GM12874 (cell line): Measurements from ENCODE around the gene HOATZ.

Source experiments
- CTCF ChIP-seq: IDR thresholded peaks from 2 replicates; pipeline ENCODE4 v1.5.1; 2011; ENCODE audit warnings: low read depth, mild to moderate bottlenecking, control low read depth, low read length, moderate library complexity; ENCODE audit not compliant: insufficient read depth

The HOATZ gene

GRCh38 chr11:111539426-111540113 lies 25.0 kb downstream of the HOATZ start:
- no peak for TF ChIP-seq CTCF

- no peak for TF ChIP-seq CTCF
These were observed 25.7 kb downstream of the HOATZ start, which contains the start of gene LAYN for GRCh38 chr11:111540114-111540936. Gene LAYN (plus strand): TSS chr11:111540720. CDS start chr11:111540844, 124 bp downstream.

- TF ChIP-seq CTCF = no peak
These were observed 26.3 kb downstream of the HOATZ start for GRCh38 chr11:111540937-111541253.

GRCh38 chr11:111541254-111542061 lies 26.9 kb downstream of the HOATZ start:
- no peak for TF ChIP-seq CTCF

- no peak for TF ChIP-seq CTCF
These were observed 28.2 kb downstream of the HOATZ start for GRCh38 chr11:111542606-111543275.

GRCh38 chr11:111548525-111548924 lies 33.9 kb downstream of the HOATZ start:
- no peak for TF ChIP-seq CTCF
